DMS 273 (cell line): ENCODE data around the gene HNF1A.
A peak's percentile ranks its signal among the peaks of the same experiment; 100 is the strongest.

Experiments used
- DNase-seq: peaks from one replicate; lab custom pipeline; 2025; ENCODE audit not compliant: unreplicated experiment; lab: John Stamatoyannopoulos, UW

The HNF1A gene

GRCh38 chr12:120988234-120988633 lies 9.9 kb downstream of the HNF1A start:
- no peak for DNase-seq

GRCh38 chr12:120988658-120989057 lies 10.3 kb downstream of the HNF1A start:
- no peak for DNase-seq

GRCh38 chr12:120989687-120990086 lies 11.3 kb downstream of the HNF1A start:
- DNase-seq = no peak

- DNase-seq = no peak
Observed at GRCh38 chr12:120990487-120991055, 12.2 kb downstream of the HNF1A start.

GRCh38 chr12:120991965-120992364 lies 13.6 kb downstream of the HNF1A start:
- DNase-seq = no peak

DNA sequence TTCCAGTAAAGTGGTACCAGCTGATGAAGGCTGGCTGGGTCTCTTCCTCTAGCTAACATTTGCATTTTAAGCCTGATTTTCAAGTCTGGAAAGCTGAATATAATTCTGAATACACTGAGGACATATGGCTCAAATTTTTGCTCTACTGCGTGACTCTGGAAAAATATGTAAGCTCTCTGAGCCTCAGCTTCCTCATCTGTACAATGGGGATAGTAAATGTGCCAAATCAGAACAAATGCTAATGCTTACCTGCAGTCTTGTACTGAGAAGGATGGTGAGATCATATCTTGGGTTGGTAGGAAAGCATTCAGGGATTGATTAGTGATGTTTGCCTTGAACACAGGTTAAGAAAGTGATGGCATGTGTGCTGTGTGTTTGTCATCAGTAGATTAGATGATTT lies 14.6 kb downstream of the HNF1A start:
- no peak for DNase-seq

DNA sequence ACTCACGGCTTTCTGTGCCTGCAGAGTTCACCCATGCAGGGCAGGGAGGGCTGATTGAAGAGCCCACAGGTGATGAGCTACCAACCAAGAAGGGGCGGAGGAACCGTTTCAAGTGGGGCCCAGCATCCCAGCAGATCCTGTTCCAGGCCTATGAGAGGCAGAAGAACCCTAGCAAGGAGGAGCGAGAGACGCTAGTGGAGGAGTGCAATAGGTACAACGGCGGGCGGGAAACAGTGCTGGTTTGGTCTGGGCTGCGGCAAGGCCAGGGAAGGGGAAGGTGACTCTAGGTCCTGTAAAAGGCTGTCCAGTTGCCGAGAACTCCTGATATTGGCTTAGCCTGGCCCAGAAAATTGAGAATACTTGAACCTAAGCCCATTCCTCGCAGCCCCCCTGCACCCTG lies 15.2 kb downstream of the HNF1A start:
- DNase-seq = no peak

- no peak for DNase-seq
Observed at GRCh38 chr12:120994059-120994458, 15.7 kb downstream of the HNF1A start.

GRCh38 chr12:120994589-120995337 lies 16.4 kb downstream of the HNF1A start:
- DNase-seq = peak; percentile 27

DNA sequence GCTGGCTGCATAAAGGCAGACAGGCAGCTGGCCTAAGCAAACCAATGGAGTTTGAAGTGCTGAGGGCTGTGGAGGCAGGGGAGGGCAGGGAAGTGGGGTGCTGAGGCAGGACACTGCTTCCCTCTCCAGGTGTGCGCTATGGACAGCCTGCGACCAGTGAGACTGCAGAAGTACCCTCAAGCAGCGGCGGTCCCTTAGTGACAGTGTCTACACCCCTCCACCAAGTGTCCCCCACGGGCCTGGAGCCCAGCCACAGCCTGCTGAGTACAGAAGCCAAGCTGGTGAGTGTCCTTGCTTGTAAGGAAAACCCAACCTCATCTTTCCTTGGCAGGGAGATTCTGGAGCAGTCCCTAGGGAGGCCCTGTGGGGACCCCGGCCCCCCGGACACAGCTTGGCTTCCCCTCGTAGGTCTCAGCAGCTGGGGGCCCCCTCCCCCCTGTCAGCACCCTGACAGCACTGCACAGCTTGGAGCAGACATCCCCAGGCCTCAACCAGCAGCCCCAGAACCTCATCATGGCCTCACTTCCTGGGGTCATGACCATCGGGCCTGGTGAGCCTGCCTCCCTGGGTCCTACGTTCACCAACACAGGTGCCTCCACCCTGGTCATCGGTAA lies 17.9 kb downstream of the HNF1A start:
- no peak for DNase-seq

DNA sequence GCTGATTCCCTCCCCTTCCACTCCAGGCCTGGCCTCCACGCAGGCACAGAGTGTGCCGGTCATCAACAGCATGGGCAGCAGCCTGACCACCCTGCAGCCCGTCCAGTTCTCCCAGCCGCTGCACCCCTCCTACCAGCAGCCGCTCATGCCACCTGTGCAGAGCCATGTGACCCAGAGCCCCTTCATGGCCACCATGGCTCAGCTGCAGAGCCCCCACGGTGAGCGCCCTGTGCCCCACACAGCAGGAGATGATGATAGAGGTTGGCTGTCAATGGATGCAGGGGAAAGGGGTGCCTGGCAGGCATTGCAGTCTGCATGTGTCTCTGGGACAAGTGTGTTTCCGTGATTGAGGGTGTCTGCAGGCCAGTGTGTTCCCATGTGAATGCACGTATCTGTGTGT lies 19.1 kb downstream of the HNF1A start:
- DNase-seq = no peak

DNA sequence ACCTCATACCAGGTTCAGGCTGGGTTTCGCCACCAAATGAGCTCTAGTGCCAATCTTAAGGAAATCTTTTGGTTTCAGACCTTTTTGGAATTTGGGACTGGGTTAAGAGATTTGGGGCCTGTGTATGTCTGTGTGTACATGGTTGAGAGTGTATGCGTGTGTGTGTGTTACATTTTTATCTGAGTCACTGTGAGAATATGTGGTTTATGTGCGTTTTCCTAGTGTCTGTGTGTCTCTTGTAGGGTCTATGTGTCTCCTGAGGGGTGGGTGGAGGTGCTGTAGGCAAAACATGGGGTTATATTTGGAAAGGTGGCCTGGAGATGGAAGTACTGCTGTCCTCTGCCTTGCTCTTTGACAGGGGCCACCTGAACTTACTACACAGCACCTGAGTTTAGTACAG lies 20.1 kb downstream of the HNF1A start:
- no peak for DNase-seq

- DNase-seq = no peak
Observed at GRCh38 chr12:120999191-121000120, 21.1 kb downstream of the HNF1A start.

DNA sequence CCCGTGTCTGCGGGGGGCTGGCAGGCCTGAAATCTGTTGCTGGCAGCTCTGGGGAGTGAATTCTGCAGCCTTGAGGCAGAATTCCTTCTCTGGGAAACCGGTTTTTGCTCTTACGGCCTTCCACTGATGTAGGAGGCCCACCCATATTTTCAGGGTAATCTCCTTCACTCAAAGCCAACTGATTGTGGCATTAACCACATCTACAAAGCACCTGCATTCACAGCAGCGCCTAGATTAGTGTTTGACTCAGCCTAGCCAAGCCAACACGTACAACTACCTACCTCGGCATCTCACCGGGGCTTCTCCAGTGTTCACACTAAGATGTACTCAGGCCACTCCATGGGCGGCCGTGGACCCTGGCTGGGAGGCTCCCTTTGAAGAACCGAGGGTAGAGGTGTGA lies 22.2 kb downstream of the HNF1A start:
- DNase-seq = no peak

- no peak for DNase-seq
Observed at GRCh38 chr12:121001060-121001459, 22.7 kb downstream of the HNF1A start.

GRCh38 chr12:121001841-121002483 lies 23.6 kb downstream of the HNF1A start:
- DNase-seq = no peak

GRCh38 chr12:121003650-121004049 lies 25.3 kb downstream of the HNF1A start:
- peak; percentile 12 for DNase-seq

GRCh38 chr12:121004253-121004815 lies 26.0 kb downstream of the HNF1A start:
- DNase-seq = no peak

DNA sequence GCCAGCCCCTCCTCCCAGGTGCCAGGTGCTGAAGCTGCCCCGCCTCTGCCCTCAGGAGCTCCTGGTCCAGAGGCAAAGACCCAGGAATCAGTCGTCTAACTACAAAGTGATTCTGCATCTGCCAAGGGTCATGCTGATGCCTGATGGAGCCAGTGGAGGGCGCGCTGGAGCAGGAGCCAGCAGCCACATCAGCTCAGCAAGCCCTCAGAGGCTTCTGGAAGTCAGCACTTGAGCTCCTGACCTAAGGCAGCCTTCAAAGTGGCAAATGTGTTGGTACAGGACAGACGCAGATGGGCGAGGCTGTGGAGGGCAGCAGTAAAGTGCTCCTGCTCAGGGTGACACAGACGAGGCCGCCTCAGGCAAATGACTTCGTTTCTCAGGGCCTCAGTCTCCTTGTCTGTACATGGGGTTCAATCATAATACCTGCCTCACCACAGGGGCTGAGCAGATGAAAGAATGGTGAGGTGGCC lies 27.0 kb downstream of the HNF1A start:
- DNase-seq = peak; percentile 44

DNA sequence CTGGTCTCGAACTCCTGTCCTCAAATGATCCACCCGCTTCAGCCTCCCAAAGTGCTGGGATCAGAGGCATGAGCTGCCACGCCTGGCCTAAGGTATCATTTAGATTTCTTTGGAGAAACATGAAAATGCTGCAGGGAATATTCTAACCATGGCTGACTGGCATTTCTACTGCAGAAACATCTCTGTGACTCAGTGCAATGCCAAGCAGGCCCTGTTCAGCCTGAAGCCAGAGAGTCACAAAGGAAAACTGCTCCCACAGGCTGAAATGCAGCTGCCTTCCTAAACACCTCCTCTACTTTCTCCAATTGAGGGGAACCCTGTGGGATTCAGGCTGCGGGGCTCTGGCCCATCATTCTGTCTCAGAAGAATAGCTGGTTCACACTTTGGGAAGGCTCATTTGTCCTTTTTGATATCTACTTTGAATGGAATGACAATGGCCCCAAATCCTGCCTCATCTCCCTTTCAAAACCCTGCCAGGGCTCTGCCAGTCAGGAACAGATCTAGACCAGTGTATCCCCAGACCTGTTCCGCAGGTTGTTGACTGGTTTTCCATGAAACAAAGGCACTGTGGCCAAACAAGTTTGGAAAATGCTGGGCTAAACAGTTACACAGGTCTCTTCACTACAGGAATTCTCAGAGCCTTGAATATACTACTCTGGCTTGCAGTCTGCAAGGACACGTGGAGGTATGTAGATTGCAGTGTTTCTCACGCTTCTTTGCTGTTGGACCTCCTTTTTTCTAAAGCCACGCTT lies 30.2 kb downstream of the HNF1A start:
- no peak for DNase-seq
